A673 (cell line): Measurements from ENCODE around the gene TAS2R8.

Source experiments
- CTCF ChIP-seq: fragments of 300-800, 200-600 bp; sonication (generic); conservative IDR thresholded peaks from 2 replicates; pipeline ENCODE4 v1.5.1; 2017; ENCODE audit warnings: low read depth, mild to moderate bottlenecking, antibody characterized with exemption, low read length, moderate library complexity, mixed read lengths
- EZH2 ChIP-seq: fragments of 200-600 bp; sonication (generic); IDR thresholded peaks from 2 replicates; pipeline ENCODE4 v1.6.1; 2017; ENCODE audit warnings: borderline replicate concordance, low read depth, mild to moderate bottlenecking, mixed read lengths, antibody characterized with exemption, low read length; ENCODE audit not compliant: poor library complexity, severe bottlenecking

- TF ChIP-seq CTCF: no peak
- TF ChIP-seq EZH2: no peak
These were observed 44.3 kb upstream of the TAS2R8 start for GRCh38 chr12:10851243-10851858.
